ENCODE data around the gene VSIR.

Gene VSIR

DNA sequence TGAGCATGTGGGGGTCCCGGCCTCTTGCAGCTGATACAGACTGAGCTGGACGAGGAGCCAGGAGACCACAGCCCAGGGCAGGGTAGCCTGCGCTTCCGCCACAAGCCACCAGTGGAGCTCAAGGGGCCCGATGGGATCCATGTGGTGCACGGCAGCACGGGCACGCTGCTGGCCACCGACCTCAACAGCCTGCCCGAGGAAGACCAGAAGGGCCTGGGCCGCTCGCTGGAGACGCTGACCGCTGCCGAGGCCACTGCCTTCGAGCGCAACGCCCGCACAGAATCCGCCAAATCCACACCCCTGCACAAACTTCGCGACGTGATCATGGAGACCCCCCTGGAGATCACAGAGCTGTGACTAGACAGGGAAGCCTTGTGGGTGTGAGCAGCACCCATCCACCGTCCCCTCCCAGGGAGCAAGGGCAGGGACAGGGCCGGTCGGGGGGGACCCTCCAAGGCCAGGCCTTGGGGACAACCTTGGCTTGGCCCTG is 41.6 kb upstream of the VSIR start:
- H3K9ac ChIP-seq (ENCODE audit: low read length): no peak overlapping the region
- peaks cover 11% of the 10 kb centered on the region for H3K4me1 ChIP-seq (ENCODE audit: control insufficient read depth, insufficient read depth, low read length)
- no peaks in the 10 kb centered on the region for H3K27me3 ChIP-seq (ENCODE audit: control insufficient read depth, insufficient read depth, low read length)
- peaks cover 13% of the 10 kb centered on the region for H3K36me3 ChIP-seq (ENCODE audit: control insufficient read depth, insufficient read depth, low read length)
- no peak overlapping the region for H3K4me3 ChIP-seq (ENCODE audit: low read length)
- no peaks in the 10 kb centered on the region for H3K9me3 ChIP-seq (ENCODE audit: control insufficient read depth, low read length)

DNA sequence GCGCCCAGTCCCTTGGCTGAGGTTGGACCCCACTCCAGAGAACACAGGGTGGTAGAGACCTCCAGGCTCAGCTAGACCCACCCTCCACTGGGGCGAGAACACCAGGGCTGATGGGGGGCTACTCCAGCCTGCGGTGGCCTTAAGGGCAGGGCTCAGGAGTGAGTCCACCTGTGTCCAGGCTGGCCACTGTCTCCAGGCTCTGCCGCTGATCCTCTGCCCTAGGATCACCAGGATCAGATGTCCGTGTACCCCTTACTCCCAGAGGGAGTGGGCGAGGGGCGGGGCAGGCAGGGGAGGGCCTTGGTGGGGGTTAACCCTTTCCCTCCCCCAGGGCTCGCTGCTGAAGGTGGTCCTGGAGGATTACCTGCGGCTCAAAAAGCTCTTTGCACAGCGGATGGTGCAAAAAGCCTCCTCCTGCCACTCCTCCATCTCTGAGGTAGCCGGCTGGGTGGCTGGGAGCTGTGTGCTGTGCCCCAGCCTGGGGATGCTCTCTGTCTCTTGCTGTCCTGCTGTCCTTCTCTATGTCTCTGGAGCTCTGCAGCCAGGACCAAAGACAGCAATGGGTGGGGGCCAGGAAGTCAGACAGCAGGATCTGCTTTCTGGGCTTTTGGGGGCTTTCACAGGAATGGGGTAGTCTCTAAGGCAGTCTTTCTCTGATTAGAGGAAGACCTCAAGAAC is 39.7 kb upstream of the VSIR start:
- Histone ChIP-seq H3K9ac (ENCODE audit: low read length) (no peak overlapping the region), H3K27me3 (ENCODE audit: control insufficient read depth, insufficient read depth, low read length) (no peaks in the 10 kb centered on the region), H3K4me3 (ENCODE audit: low read length) (no peak overlapping the region), H3K36me3 (ENCODE audit: control insufficient read depth, insufficient read depth, low read length) (no peaks in the 10 kb centered on the region), H3K9me3 (ENCODE audit: control insufficient read depth, low read length) (no peaks in the 10 kb centered on the region), H3K4me1 (ENCODE audit: control insufficient read depth, insufficient read depth, low read length) (peaks cover 11% of the 10 kb centered on the region)

DNA sequence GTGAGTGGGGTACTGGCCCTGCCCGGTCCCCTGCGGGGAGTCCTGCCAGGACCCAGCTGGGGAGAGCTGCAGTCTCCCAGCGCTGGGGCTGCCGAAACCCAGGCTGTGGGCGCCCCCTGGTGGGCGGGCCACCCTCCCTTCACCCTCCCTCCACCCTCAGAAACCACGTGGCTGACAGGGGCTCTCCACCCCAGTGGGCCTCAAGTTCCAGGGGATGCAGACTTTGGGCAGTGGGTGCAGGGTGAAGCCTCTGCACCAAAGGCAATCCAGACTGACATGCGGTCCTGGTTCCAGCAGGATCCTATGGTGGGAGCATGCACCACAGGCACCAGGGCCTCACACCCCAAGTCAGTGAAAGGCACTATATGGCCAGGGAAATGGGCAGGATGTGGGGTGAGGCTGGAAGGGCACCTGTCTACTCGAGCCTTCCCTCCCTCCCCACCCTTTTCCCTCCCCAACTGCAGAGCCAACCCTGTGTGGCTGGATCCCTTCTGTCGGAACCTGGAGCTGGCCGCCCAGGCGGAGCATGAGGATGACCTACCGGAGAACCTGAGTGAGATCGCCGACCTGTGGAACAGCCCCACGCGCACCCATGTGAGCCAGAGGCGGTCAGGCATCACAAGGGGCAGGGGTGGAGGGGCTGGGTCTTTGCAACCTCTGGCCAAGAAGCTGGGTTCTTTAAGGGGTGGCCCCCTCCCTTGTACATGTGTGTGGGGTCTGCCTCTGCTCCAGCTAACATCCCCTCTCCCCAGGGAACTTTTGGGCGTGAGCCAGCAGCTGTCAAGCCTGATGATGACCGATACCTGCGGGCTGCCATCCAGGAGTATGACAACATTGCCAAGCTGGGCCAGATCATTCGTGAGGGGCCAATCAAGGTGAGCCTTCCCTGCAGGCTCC is 38.9 kb upstream of the VSIR start:
- Histone ChIP-seq H3K9me3 (ENCODE audit: control insufficient read depth, low read length) (no peaks in the 10 kb centered on the region), H3K4me3 (ENCODE audit: low read length) (no peak overlapping the region), H3K27me3 (ENCODE audit: control insufficient read depth, insufficient read depth, low read length) (no peaks in the 10 kb centered on the region), H3K36me3 (ENCODE audit: control insufficient read depth, insufficient read depth, low read length) (no peaks in the 10 kb centered on the region), H3K4me1 (ENCODE audit: control insufficient read depth, insufficient read depth, low read length) (peaks cover 13% of the 10 kb centered on the region), H3K9ac (ENCODE audit: low read length) (no peak overlapping the region)

GRCh38 chr10:71811351-71811750 is 38.0 kb upstream of the VSIR start:
- Histone ChIP-seq H3K4me1 (ENCODE audit: control insufficient read depth, insufficient read depth, low read length) (peaks cover 22% of the 10 kb centered on the region), H3K9ac (ENCODE audit: low read length) (no peak overlapping the region), H3K27me3 (ENCODE audit: control insufficient read depth, insufficient read depth, low read length) (no peaks in the 10 kb centered on the region), H3K36me3 (ENCODE audit: control insufficient read depth, insufficient read depth, low read length) (no peaks in the 10 kb centered on the region), H3K4me3 (ENCODE audit: low read length) (no peak overlapping the region), H3K9me3 (ENCODE audit: control insufficient read depth, low read length) (no peaks in the 10 kb centered on the region)

DNA sequence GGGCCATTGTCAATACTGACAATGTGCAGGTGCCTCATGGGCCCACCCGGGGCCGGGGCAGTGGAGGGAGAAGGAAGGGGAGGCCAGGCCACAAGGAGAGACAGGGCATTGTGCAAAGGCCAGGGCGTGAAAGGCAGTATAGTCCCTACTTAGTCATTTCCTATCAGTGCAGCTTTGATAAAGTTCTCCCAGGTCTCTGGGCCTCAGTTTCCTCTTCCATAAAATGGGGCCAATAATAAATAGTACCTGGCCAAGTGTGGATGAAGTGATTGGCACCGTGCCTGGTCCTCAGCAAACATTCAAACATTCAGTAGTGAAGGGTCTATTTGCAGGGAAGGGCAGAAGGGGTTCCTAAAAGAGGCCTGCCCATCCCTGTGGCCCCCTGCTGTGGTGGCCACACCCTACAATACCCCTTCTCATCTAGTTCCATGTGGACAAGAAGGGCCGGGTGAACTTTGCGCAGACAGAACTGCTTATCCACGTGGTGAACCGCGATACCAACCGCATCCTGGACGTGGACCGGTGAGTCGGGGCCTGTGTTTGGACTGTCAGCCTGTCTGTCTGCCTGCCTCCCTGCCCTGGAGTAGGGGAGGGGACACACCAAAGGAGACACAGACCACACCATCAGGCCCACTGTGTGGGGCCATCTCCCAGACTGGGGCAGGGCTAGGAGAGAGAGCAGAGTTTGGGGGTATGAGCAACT is 36.9 kb upstream of the VSIR start:
- no peak overlapping the region for H3K9ac ChIP-seq (ENCODE audit: low read length)
- H3K9me3 ChIP-seq (ENCODE audit: control insufficient read depth, low read length): no peaks in the 10 kb centered on the region
- H3K36me3 ChIP-seq (ENCODE audit: control insufficient read depth, insufficient read depth, low read length): no peaks in the 10 kb centered on the region
- no peaks in the 10 kb centered on the region for H3K27me3 ChIP-seq (ENCODE audit: control insufficient read depth, insufficient read depth, low read length)
- peaks cover 26% of the 10 kb centered on the region for H3K4me1 ChIP-seq (ENCODE audit: control insufficient read depth, insufficient read depth, low read length)
- H3K4me3 ChIP-seq (ENCODE audit: low read length): no peak overlapping the region

DNA sequence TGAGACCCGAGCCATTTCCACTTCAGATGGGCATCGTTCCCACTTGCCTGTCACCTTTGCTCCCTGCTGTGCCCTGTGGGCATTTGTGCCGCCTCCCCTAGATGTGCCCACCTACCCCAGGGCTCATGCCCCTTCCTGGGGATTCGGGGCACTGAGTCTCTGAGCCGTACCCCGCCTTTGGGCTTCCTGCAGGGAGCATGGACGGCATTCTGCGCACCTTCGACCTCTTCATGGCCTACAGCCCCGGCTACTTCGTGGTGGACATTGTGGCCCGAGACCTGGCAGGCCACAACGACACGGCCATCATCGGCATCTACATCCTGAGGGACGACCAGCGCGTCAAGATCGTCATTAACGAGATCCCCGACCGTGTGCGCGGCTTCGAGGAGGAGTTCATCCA is 36.3 kb upstream of the VSIR start:
- Histone ChIP-seq H3K9me3 (ENCODE audit: control insufficient read depth, low read length) (no peaks in the 10 kb centered on the region), H3K27me3 (ENCODE audit: control insufficient read depth, insufficient read depth, low read length) (no peaks in the 10 kb centered on the region), H3K4me1 (ENCODE audit: control insufficient read depth, insufficient read depth, low read length) (peaks cover 26% of the 10 kb centered on the region)

GRCh38 chr10:71807557-71808510 is 34.5 kb upstream of the VSIR start:
- Histone ChIP-seq H3K4me3 (ENCODE audit: low read length) (no peak overlapping the region), H3K36me3 (ENCODE audit: control insufficient read depth, insufficient read depth, low read length) (no peaks in the 10 kb centered on the region), H3K4me1 (ENCODE audit: control insufficient read depth, insufficient read depth, low read length) (peaks cover 25% of the 10 kb centered on the region), H3K9me3 (ENCODE audit: control insufficient read depth, low read length) (no peaks in the 10 kb centered on the region), H3K27me3 (ENCODE audit: control insufficient read depth, insufficient read depth, low read length) (no peaks in the 10 kb centered on the region), H3K9ac (ENCODE audit: low read length) (no peak overlapping the region)

More for the DNA sequence above, 36.3 kb upstream of the VSIR start:
- Histone ChIP-seq H3K36me3 (ENCODE audit: control insufficient read depth, insufficient read depth, low read length) (no peaks in the 10 kb centered on the region), H3K4me3 (ENCODE audit: low read length) (no peak overlapping the region), H3K9ac (ENCODE audit: low read length) (no peak overlapping the region)

DNA sequence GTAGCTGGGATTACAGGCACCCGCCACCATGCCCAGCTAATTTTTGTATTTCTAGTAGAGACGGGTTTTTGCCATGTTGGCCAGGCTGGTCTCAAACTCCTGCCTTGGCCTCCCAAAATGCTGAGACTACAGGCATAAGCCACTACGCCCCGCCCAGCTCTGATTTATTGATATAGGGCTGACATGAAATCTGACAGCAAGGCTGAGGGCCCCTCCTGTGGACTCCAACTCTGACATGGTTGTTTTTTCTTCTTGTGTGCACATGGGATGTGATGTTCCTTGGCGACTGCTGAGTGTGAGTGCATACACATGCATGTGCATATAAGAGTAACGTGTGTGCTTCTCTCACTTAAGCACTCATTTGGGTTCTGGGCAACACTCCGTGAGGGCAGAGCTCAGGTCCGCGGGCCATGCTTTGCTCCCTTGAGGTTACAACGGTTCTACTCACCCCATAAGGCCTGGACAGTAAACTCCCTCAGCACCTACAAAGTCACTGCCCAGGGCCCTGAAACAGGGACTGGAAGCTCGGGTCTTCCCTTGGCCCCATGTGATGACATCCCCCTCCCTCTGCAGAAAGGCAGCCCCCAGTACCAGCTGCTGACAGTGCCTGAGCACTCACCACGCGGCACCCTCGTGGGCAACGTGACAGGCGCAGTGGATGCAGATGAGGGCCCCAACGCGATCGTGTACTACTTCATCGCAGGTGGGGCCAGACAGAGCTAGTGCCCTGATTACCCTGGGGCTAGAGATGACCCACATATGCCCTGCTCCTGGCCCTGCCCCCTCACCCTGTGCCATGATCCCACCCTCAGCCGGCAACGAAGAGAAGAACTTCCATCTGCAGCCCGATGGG is 33.6 kb upstream of the VSIR start:
- Histone ChIP-seq H3K9me3 (ENCODE audit: control insufficient read depth, low read length) (no peaks in the 10 kb centered on the region), H3K4me1 (ENCODE audit: control insufficient read depth, insufficient read depth, low read length) (peaks cover 16% of the 10 kb centered on the region), H3K9ac (ENCODE audit: low read length) (no peak overlapping the region), H3K4me3 (ENCODE audit: low read length) (no peak overlapping the region), H3K27me3 (ENCODE audit: control insufficient read depth, insufficient read depth, low read length) (no peaks in the 10 kb centered on the region), H3K36me3 (ENCODE audit: control insufficient read depth, insufficient read depth, low read length) (no peaks in the 10 kb centered on the region)

DNA sequence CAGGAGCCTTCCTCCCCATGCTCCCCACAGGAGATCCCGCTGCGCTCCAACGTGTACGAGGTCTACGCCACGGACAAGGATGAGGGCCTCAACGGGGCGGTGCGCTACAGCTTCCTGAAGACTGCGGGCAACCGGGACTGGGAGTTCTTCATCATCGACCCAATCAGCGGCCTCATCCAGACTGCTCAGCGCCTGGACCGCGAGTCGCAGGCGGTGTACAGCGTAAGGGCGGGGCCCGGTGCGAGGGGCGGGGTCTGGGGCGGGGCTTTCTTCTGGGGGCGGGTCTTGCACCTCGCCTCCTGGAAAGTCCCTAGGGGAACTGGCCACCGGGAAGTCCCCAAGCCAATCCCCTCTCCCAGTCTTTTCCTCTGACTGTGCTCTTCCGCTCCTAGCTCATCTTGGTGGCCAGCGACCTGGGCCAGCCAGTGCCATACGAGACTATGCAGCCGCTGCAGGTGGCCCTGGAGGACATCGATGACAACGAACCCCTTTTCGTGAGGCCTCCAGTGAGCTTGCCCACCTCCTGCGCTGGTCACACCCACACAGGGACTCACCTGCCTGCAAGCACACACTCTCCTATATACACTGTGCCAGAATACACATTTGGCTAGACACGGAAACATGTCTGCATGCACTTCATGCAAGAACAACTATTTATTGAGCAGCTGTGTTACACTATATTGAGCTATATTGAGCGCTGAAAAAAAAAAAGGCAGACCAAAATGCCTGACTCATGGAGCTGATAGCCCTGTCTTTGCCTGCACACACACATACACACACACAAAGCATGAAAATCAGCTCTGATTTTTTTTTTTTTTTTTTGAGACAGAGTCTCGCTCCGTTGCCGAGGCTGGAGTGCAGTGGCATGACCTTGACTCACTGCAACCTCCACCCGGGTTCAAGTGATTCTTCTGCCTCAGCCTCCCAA is 32.7 kb upstream of the VSIR start:
- Histone ChIP-seq H3K36me3 (ENCODE audit: control insufficient read depth, insufficient read depth, low read length) (no peaks in the 10 kb centered on the region), H3K4me3 (ENCODE audit: low read length) (no peak overlapping the region)

DNA sequence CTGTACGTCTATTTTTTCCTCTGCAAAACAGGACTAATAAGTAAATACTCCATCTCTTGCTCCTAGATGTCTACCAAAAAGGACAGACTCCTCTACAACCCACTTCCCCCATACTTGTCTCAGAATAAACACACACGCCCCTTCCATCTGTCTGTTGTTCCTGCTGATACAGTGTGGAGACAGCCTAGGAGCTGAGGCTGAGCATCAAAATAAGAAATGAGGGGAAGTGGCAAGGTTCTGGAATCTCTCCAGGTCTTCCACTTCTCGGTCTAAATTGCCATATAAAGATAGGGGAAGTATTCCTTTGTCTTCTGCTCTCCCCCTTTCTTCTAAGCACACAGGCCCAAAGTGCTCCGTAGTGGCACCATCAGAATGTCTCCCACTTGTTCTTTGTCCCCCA is 30.8 kb upstream of the VSIR start:
- peaks cover 22% of the 10 kb centered on the region for H3K4me1 ChIP-seq (ENCODE audit: control insufficient read depth, insufficient read depth, low read length)
- H3K9ac ChIP-seq (ENCODE audit: low read length): no peak overlapping the region
- H3K9me3 ChIP-seq (ENCODE audit: control insufficient read depth, low read length): no peaks in the 10 kb centered on the region
- no peaks in the 10 kb centered on the region for H3K36me3 ChIP-seq (ENCODE audit: control insufficient read depth, insufficient read depth, low read length)
- no peaks in the 10 kb centered on the region for H3K27me3 ChIP-seq (ENCODE audit: control insufficient read depth, insufficient read depth, low read length)
- no peak overlapping the region for H3K4me3 ChIP-seq (ENCODE audit: low read length)

More for the DNA sequence above, 32.7 kb upstream of the VSIR start:
- H3K9ac ChIP-seq (ENCODE audit: low read length): peak overlapping the region; percentile 41
- H3K4me1 ChIP-seq (ENCODE audit: control insufficient read depth, insufficient read depth, low read length): peaks cover 15% of the 10 kb centered on the region
- no peaks in the 10 kb centered on the region for H3K27me3 ChIP-seq (ENCODE audit: control insufficient read depth, insufficient read depth, low read length)
- no peaks in the 10 kb centered on the region for H3K9me3 ChIP-seq (ENCODE audit: control insufficient read depth, low read length)
